Measurements from ENCODE around the gene ZNF543. TPM values are rescaled to one million over a fixed set of nuclear protein-coding genes. Genes with fewer than 3 reads are reported as not detected.

The ZNF543 gene
- polyA plus RNA-seq, 1 donor from 2014 or later: 9.3 TPM

GRCh38 chr19:57342582-57342981, 22.3 kb downstream of the ZNF543 start:
- Histone ChIP-seq H3K9me2 (ENCODE audit: insufficient read depth, low read length) (no peaks in the 10 kb centered on the region), H3K27ac (ENCODE audit: low read length) (no peak overlapping the region), H3F3A (ENCODE audit: insufficient read depth, low read length, poor library complexity, severe bottlenecking) (no peaks in the 10 kb centered on the region), H3K4me3 (ENCODE audit: low read length) (no peak overlapping the region), H2AFZ (ENCODE audit: low read depth, low read length) (no peak overlapping the region), H3K36me3 (ENCODE audit: insufficient read depth, low read length) (no peaks in the 10 kb centered on the region), H4K20me1 (ENCODE audit: insufficient read depth) (no peaks in the 10 kb centered on the region), H3K9me3 (ENCODE audit: low read length) (no peaks in the 10 kb centered on the region), H3K27me3 (ENCODE audit: insufficient read depth, low read depth, low read length) (no peaks in the 10 kb centered on the region), H3K9ac (ENCODE audit: low read length) (no peak overlapping the region), H3K79me2 (replicated peaks; ENCODE audit: insufficient read depth, low read length) (no peaks in the 10 kb centered on the region), H3K4me2 (ENCODE audit: low read length) (no peak overlapping the region)
- TF ChIP-seq REST (IDR thresholded peaks at IDR 0.05; ENCODE audit: borderline replicate concordance) (no peak), TAF1 (IDR thresholded peaks at IDR 0.05; ENCODE audit: low read depth) (no peak), EP300 (conservative IDR thresholded peaks at IDR 0.05; ENCODE audit: poor library complexity, severe bottlenecking) (no peak), MXI1 (conservative IDR thresholded peaks at IDR 0.05; ENCODE audit: poor library complexity, severe bottlenecking) (no peak), SMC3 (conservative IDR thresholded peaks at IDR 0.05; ENCODE audit: poor library complexity) (no peak), POLR2AphosphoS5 (IDR thresholded peaks at IDR 0.05) (no peak), EZH2 (IDR thresholded peaks at IDR 0.05; ENCODE audit: borderline replicate concordance, insufficient read depth, low read length, poor library complexity, severe bottlenecking) (no peak), CTCF (IDR thresholded peaks at IDR 0.05; ENCODE audit: poor library complexity, severe bottlenecking) (no peak), RAD21 (conservative IDR thresholded peaks at IDR 0.05) (no peak)

- TF ChIP-seq POLR2AphosphoS5 (IDR thresholded peaks at IDR 0.05) (no peak), REST (IDR thresholded peaks at IDR 0.05; ENCODE audit: borderline replicate concordance) (no peak), MXI1 (conservative IDR thresholded peaks at IDR 0.05; ENCODE audit: poor library complexity, severe bottlenecking) (no peak), SMC3 (conservative IDR thresholded peaks at IDR 0.05; ENCODE audit: poor library complexity) (no peak), EP300 (conservative IDR thresholded peaks at IDR 0.05; ENCODE audit: poor library complexity, severe bottlenecking) (no peak), EZH2 (IDR thresholded peaks at IDR 0.05; ENCODE audit: borderline replicate concordance, insufficient read depth, low read length, poor library complexity, severe bottlenecking) (no peak), RAD21 (conservative IDR thresholded peaks at IDR 0.05) (no peak), CTCF (IDR thresholded peaks at IDR 0.05; ENCODE audit: poor library complexity, severe bottlenecking) (no peak)
- peaks cover 20% of the 10 kb centered on the region for H3K79me2 ChIP-seq (replicated peaks; ENCODE audit: insufficient read depth, low read length)
- H3K27me3 ChIP-seq (ENCODE audit: insufficient read depth, low read depth, low read length): no peaks in the 10 kb centered on the region
- H3K9ac ChIP-seq (ENCODE audit: low read length): no peak overlapping the region
- H2AFZ ChIP-seq (ENCODE audit: low read depth, low read length): no peak overlapping the region
- no peak overlapping the region for H3K4me3 ChIP-seq (ENCODE audit: low read length)
- no peak overlapping the region for H3K4me2 ChIP-seq (ENCODE audit: low read length)
- H4K20me1 ChIP-seq (ENCODE audit: insufficient read depth): peaks cover 4% of the 10 kb centered on the region
- no peak overlapping the region for H3K27ac ChIP-seq (ENCODE audit: low read length)
- H3K9me2 ChIP-seq (ENCODE audit: insufficient read depth, low read length): no peaks in the 10 kb centered on the region
- H3K36me3 ChIP-seq (ENCODE audit: insufficient read depth, low read length): no peaks in the 10 kb centered on the region
- H3F3A ChIP-seq (ENCODE audit: insufficient read depth, low read length, poor library complexity, severe bottlenecking): no peaks in the 10 kb centered on the region
- no peaks in the 10 kb centered on the region for H3K9me3 ChIP-seq (ENCODE audit: low read length)
Observed at GRCh38 chr19:57348136-57348535, 27.9 kb downstream of the ZNF543 start.

All from neural cell (in vitro differentiated cells).